ENCODE results near the gene H2AZ2. TPM values are rescaled to one million over a fixed set of nuclear protein-coding genes. Genes with fewer than 3 reads are reported as not detected.

The H2AZ2 gene
- 217 to 265 TPM (median 250 TPM) in 5 replicates for total RNA-seq (2022; extraction: Qiagen RNA extraction)

GRCh38 chr7:44847920-44848634 is at the start of gene H2AZ2:
Gene H2AZ2, minus strand, starts transcription at chr7:44848087. Its CDS starts 116 bp downstream, at chr7:44847971.

GRCh38 chr7:44885394-44886317 is 37.8 kb upstream of the H2AZ2 start, which contains the start of gene PURB:
Gene PURB, minus strand, starts transcription at chr7:44885530. Its CDS starts 182 bp downstream, at chr7:44885348.

GRCh38 chr7:44796504-44797328 is 51.2 kb downstream of the H2AZ2 start, which contains the start of gene PPIA:
Gene PPIA, plus strand, starts transcription at chr7:44796681. Its CDS starts 44 bp downstream, at chr7:44796725.

Other genes starting within 250 kb of the H2AZ2 start
- gene OGDH, start 241.5 kb downstream of the H2AZ2 start, total RNA-seq (2022; extraction: Qiagen RNA extraction) = 27.3 to 30.9 TPM (median 28.5 TPM) in 5 replicates
- 22.9 to 33.2 TPM (median 30.9 TPM) in 5 replicates for gene ZMIZ2, start 99.2 kb downstream of the H2AZ2 start, total RNA-seq (2022; extraction: Qiagen RNA extraction)
- 5,094 to 6,229 TPM (median 5,140 TPM) in 5 replicates for gene PPIA, start 51.4 kb downstream of the H2AZ2 start, total RNA-seq (2022; extraction: Qiagen RNA extraction)
- gene PURB, start 37.4 kb upstream of the H2AZ2 start, total RNA-seq (2022; extraction: Qiagen RNA extraction) = 10.8 to 13.8 TPM (median 12.9 TPM) in 5 replicates
- gene MYO1G, start 130.9 kb upstream of the H2AZ2 start, total RNA-seq (2022; extraction: Qiagen RNA extraction) = 0.12 to 0.28 TPM (median 0.16 TPM) in 5 replicates
- 41.1 to 50.3 TPM (median 48.7 TPM) in 5 replicates for gene CCM2, start 152.1 kb upstream of the H2AZ2 start, total RNA-seq (2022; extraction: Qiagen RNA extraction)
- gene NACAD, start 240.9 kb upstream of the H2AZ2 start, total RNA-seq (2022; extraction: Qiagen RNA extraction) = 0.10 to 0.40 TPM (median 0.28 TPM) in 5 replicates

All from A549 treated with Mapracorat at 1 μM for 4 hours (cell line).